ENCODE results near the gene HLCS.

Gene HLCS

GRCh38 chr21:36716387-36716786, 250.1 kb downstream of the HLCS start:
- DNase-seq (ENCODE audit: low spot score): no peak
- no peak for TF ChIP-seq CTCF (IDR thresholded peaks at IDR 0.05; ENCODE audit: extremely low read depth, missing control alignments)

DNA sequence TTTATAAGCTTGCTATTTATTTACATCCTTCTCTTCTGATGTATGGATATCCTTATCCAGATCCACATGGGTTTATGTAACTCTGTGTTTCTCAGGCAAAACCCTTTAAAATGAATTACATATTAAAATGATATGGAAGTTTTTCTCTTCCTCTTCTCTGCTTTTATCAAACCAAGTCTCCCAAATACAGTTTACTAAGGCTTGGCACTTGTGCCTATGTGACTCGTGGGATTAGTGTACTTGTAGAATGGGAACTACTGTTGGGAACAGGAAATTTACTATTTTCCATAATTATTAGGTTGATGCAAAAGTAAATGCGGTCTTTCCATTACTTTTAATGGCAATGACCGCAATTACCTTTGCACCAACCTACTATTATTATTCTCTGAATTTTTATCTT, 252.7 kb downstream of the HLCS start:
- DNase-seq (ENCODE audit: low spot score): no peak
- no peak for TF ChIP-seq CTCF (IDR thresholded peaks at IDR 0.05; ENCODE audit: extremely low read depth, missing control alignments)

DNA sequence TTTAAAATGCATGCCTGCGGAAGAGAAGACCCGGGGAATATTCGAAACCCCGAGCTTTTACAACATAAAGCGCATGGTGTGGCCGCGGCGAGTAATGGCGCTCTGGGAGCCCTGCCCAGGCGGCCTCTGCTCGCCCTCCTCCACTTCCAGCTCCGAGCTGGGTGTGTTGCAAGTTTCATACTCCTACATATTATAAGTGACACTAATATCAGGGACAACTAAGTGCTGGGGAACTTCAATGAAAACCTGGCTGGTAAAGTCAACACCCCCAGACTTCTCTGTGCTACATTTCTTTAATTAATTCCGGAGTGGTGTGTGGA, 255.8 kb downstream of the HLCS start:
- no peak for DNase-seq (ENCODE audit: low spot score)
- no peak for TF ChIP-seq CTCF (IDR thresholded peaks at IDR 0.05; ENCODE audit: extremely low read depth, missing control alignments)

GRCh38 chr21:36709868-36710728, 256.4 kb downstream of the HLCS start:
- no peak for TF ChIP-seq CTCF (IDR thresholded peaks at IDR 0.05; ENCODE audit: extremely low read depth, missing control alignments)
- DNase-seq (ENCODE audit: low spot score): no peak

DNA sequence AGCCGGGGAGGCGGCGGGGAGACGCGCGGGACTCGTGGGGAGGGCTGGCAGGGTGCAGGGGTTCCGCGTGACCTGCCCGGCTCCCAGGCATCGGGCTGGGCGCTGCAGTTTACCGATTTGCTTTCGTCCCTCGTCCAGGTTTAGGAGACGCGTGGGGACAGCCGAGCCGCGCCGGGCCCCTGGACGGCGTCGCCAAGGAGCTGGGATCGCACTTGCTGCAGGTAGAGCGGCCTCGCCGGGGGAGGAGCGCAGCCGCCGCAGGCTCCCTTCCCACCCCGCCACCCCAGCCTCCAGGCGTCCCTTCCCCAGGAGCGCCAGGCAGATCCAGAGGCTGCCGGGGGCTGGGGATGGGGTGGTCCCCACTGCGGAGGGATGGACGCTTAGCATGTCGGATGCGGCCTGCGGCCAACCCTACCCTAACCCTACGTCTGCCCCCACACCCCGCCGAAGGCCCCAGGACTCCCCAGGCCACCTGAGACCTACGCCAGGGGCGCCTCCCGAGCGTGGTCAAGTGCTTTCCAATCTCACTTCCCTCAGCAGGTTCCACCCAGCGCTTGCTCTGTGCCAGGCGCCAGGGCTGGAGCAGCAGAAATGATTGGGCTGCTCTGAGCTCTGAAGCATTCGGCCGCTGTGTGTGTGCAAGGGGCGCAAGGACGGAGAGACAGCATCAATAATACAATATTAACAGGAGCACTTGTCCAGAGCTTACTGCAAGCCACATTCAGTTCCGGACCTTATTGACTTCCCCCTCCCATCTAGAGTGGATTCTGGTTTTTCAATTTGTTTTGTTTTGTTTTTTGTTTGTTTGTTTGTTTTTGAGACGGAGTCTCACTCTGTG, 257.2 kb downstream of the HLCS start:
- no peak for TF ChIP-seq CTCF (IDR thresholded peaks at IDR 0.05; ENCODE audit: extremely low read depth, missing control alignments)
- peak; percentile 42 for DNase-seq (ENCODE audit: low spot score)

- TF ChIP-seq CTCF (IDR thresholded peaks at IDR 0.05; ENCODE audit: extremely low read depth, missing control alignments): no peak
- peak; percentile 34 for DNase-seq (ENCODE audit: low spot score)
These were observed 258.0 kb downstream of the HLCS start for GRCh38 chr21:36708286-36709029.
